ENCODE data around the gene AP5M1.

DNA sequence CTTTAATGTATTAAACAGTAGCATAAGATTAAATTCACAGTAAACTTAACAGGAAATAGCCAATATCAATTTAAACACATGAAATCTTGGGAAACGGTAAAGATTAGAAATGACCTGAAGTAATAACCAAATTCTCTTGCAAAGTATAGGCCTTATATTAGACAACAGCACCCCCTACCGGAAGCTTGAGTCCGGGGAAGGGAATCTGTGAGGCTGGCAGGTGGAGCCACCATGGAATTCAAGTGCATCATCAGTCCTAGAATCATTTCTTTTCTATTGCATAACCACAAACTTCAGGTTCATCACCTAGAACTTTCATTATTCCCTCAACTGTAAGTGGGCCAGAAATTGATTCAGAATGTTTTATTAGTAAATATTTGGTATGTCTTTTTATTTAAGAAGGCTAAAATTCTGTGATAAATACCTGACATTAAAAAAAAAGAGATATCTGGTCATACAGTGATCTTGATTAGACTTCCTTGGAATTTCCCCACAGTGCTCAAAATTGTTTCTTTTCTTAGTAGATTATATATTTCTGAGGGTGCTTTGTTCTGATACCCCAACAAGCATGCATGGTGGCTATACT lies 48.6 kb downstream of the AP5M1 start:
- TF ChIP-seq POLR2A (IDR thresholded peaks at IDR 0.05; ENCODE audit: low read length), result no peak
- no peak for TF ChIP-seq GATA1 (IDR thresholded peaks at IDR 0.05; ENCODE audit: low read depth, low read length)

All from erythroblast (primary cell).